Suprapubic skin (tissue), 4 donors: ENCODE data around the gene XXYLT1. TPM values are rescaled to one million over a fixed set of nuclear protein-coding genes. Genes with fewer than 3 reads are reported as not detected.

Source experiments
- DNase-seq, 2 donors: peaks; one replicate each; pipeline ENCODE4 v3.0.0-alpha.2; 2019; ENCODE audit warnings: low spot score in 2 of 2
- H3K27ac ChIP-seq: fragments of 200-600 bp; sonication (generic); one replicate; pipeline ENCODE4 v1.5.1; 2019
- H3K27me3 ChIP-seq: fragments of 200-600 bp; sonication (generic); one replicate; pipeline ENCODE4 v1.5.1; 2019
- H3K36me3 ChIP-seq: fragments of 200-600 bp; sonication (generic); one replicate; pipeline ENCODE4 v1.5.1; 2019
- H3K4me1 ChIP-seq: fragments of 200-600 bp; sonication (generic); one replicate; pipeline ENCODE4 v1.5.1; 2019
- H3K4me3 ChIP-seq: fragments of 200-600 bp; sonication (generic); one replicate; pipeline ENCODE4 v1.5.1; 2019; ENCODE audit warnings: mild to moderate bottlenecking
- H3K9me3 ChIP-seq: fragments of 200-600 bp; sonication (generic); one replicate; pipeline ENCODE4 v1.5.1; 2019
- CTCF ChIP-seq, 2 donors: fragments of 200-600 bp in 1 of 2; fragments of 450-650 bp in 1 of 2; sonication (generic) in 1 of 2; IDR thresholded peaks; one replicate each; pipeline ENCODE4 v1.5.1; 2016 to 2019; ENCODE audit warnings: antibody characterized with exemption in 2 of 2, mild to moderate bottlenecking in 1 of 2, moderate library complexity in 1 of 2
- EP300 ChIP-seq: sonication (generic); formaldehyde crosslinking; IDR thresholded peaks from one replicate; pipeline ENCODE4 v1.6.1; 2017; ENCODE audit warnings: antibody characterized with exemption
- POLR2A ChIP-seq, 2 donors: fragments of 450-650 bp; IDR thresholded peaks; one replicate each; pipeline ENCODE4 v1.6.1; 2017; ENCODE audit warnings: antibody characterized with exemption in 2 of 2, mild to moderate bottlenecking in 2 of 2, moderate library complexity in 2 of 2
- POLR2AphosphoS5 ChIP-seq, 3 donors: sonication (generic); formaldehyde crosslinking; IDR thresholded peaks; one replicate each; pipeline ENCODE4 v1.6.1; 2017; ENCODE audit warnings: antibody characterized with exemption in 3 of 3
- WGBS: methylation state at CpG from one replicate; pipeline ENCODE4 v1.1.5; 2018; 5-methylcytosine and 5-hydroxymethylcytosine counted together
- total RNA-seq, 4 donors: library from RNA; depleted of rRNA; stranded (reverse); fragments of >200 nt; gene quantifications; one replicate each; pipeline ENCODE4 v1.1.0, GENCODE V29; 2016

The XXYLT1 gene
- total RNA-seq, 4 donors from 2014 or later = 8.0 to 19.4 (median 13.2) TPM

DNA sequence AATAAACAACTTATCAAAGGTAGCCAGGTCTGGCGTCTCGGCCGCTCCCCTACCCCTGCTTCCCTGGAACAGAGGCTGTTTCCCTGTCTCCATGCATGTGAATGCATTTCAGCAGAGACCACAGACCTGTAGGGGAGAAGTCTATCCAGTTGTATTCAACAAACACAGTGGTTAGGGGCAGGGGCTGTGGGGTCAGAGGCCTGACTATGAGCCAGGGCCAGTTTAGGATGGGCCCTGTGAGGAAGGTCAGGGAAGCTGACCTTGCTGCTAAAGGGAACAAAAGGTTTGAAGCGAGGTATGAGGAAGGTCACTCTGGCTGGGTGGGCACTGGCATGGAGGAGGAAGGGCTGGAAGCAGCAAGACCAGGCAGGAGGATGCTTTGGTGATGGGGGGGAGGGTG lies 184.6 kb downstream of the XXYLT1 start:
- H3K4me3 ChIP-seq = no peak overlapping the region
- no peaks in the 10 kb centered on the region for H3K27me3 ChIP-seq
- over 99% methylated on average over 4 of the region's 4 CpGs for WGBS
- H3K27ac ChIP-seq = no peak overlapping the region
- no peaks in the 10 kb centered on the region for H3K9me3 ChIP-seq
- no peaks in the 10 kb centered on the region for H3K36me3 ChIP-seq
- DNase-seq = peak; percentile 51 to 57
- H3K4me1 ChIP-seq = no peaks in the 10 kb centered on the region
- TF ChIP-seq POLR2A (IDR thresholded peaks at IDR 0.05) = no peak
- TF ChIP-seq POLR2AphosphoS5 (IDR thresholded peaks at IDR 0.05) = no peak
- no peak for TF ChIP-seq EP300
- no peak for TF ChIP-seq CTCF (IDR thresholded peaks at IDR 0.05)

GRCh38 chr3:195085356-195086130 lies 185.4 kb downstream of the XXYLT1 start:
- WGBS = 95% methylated on average over 17 of the region's 21 CpGs
- H3K27ac ChIP-seq = no peak overlapping the region
- TF ChIP-seq POLR2AphosphoS5 (IDR thresholded peaks at IDR 0.05) (no peak), EP300 (no peak), CTCF (IDR thresholded peaks at IDR 0.05) (no peak), POLR2A (IDR thresholded peaks at IDR 0.05) (no peak)
- H3K27me3 ChIP-seq = no peaks in the 10 kb centered on the region
- H3K9me3 ChIP-seq = no peaks in the 10 kb centered on the region
- H3K4me3 ChIP-seq = no peak overlapping the region
- H3K36me3 ChIP-seq = no peaks in the 10 kb centered on the region
- H3K4me1 ChIP-seq = no peaks in the 10 kb centered on the region
- DNase-seq = peak in 1 of 2 donors; percentile 55

DNA sequence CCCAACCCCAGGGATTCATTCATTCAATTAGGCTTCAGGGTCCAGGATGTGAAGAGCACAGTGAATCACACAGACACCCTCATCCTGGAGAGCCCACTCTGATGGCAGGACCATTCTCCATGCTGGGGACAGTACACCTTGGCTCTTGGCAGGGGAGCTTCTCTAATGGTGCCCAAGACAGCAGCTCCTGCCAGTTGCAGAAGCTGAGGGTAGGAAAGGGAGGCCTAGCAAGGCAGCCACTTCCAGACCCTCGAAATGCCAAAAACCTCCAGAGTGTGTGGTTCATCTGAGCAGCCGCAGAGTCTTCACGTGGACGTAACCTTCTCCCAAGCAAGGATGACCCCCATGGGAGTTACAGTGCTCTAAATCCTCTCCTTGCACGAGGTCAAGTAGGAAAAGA lies 186.2 kb downstream of the XXYLT1 start:
- no peaks in the 10 kb centered on the region for H3K4me1 ChIP-seq
- H3K4me3 ChIP-seq = no peak overlapping the region
- H3K9me3 ChIP-seq = no peaks in the 10 kb centered on the region
- H3K27me3 ChIP-seq = no peaks in the 10 kb centered on the region
- no peaks in the 10 kb centered on the region for H3K36me3 ChIP-seq
- no peak for DNase-seq
- TF ChIP-seq EP300 (no peak), CTCF (IDR thresholded peaks at IDR 0.05) (no peak), POLR2AphosphoS5 (IDR thresholded peaks at IDR 0.05) (no peak)
- 94% methylated on average over 5 of the region's 5 CpGs for WGBS
- H3K27ac ChIP-seq = no peak overlapping the region

DNA sequence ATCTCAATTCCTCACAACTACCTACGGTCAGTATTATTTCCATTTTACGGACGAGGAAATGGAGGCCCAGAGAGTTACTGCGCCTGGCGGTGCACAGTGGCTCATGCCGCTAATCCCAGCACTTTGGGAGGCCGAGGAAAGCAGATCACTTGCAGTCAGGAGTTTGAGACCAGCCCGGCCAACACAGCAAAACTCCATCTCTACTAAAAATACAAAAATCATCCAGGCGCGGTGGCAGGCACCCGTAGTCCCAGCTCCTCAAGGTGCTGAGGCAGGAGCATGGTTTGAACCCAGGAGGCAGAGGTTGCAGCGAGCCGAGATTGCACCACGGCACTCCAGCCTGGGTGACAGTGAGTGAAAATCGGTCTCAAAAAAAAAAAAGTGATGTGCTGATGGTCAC lies 187.3 kb downstream of the XXYLT1 start:
- H3K4me3 ChIP-seq = no peak overlapping the region
- WGBS = 95% methylated on average over 15 of the region's 15 CpGs
- DNase-seq = no peak
- no peaks in the 10 kb centered on the region for H3K27me3 ChIP-seq
- no peaks in the 10 kb centered on the region for H3K4me1 ChIP-seq
- H3K36me3 ChIP-seq = no peaks in the 10 kb centered on the region
- no peaks in the 10 kb centered on the region for H3K9me3 ChIP-seq
- H3K27ac ChIP-seq = no peak overlapping the region
- TF ChIP-seq POLR2AphosphoS5 (IDR thresholded peaks at IDR 0.05) (no peak), CTCF (IDR thresholded peaks at IDR 0.05) (no peak), EP300 (no peak), POLR2A (IDR thresholded peaks at IDR 0.05) (no peak)

GRCh38 chr3:195082811-195083210 lies 188.1 kb downstream of the XXYLT1 start:
- H3K27ac ChIP-seq = no peak overlapping the region
- no peak for TF ChIP-seq POLR2A (IDR thresholded peaks at IDR 0.05)
- TF ChIP-seq EP300 = no peak
- no peak for TF ChIP-seq POLR2AphosphoS5 (IDR thresholded peaks at IDR 0.05)
- no peak for TF ChIP-seq CTCF (IDR thresholded peaks at IDR 0.05)

More at GRCh38 chr3:195082811-195083210, 188.1 kb downstream of the XXYLT1 start:
- WGBS = 93% methylated on average over 10 of the region's 10 CpGs
- Histone ChIP-seq H3K4me1 (no peaks in the 10 kb centered on the region), H3K27me3 (no peaks in the 10 kb centered on the region), H3K36me3 (no peaks in the 10 kb centered on the region), H3K4me3 (no peak overlapping the region), H3K9me3 (no peaks in the 10 kb centered on the region)
- no peak for DNase-seq
